HepG2 (cell line): Measurements from ENCODE around the gene CCDC34. TPM values are rescaled to one million over a fixed set of nuclear protein-coding genes. Genes with fewer than 3 reads are reported as not detected.

Experiments used
- AHDC1 ChIP-seq: sonication (generic); formaldehyde crosslinking; IDR thresholded peaks from 2 replicates; pipeline ENCODE4 v1.5.1; 2020; ENCODE audit warnings: mild to moderate bottlenecking, missing genetic modification reagents, borderline replicate concordance
- ARID3A ChIP-seq: IDR thresholded peaks from 2 replicates; pipeline ENCODE4 v1.6.1; 2012; ENCODE audit warnings: low read depth, low read length, improper control_type of control experiment
- ATF7 ChIP-seq, 2 experiments: fragments of 450-650 bp in 1 of 2; sonication (generic) in 1 of 2; formaldehyde crosslinking in 1 of 2; IDR thresholded peaks; 2 replicates each; pipeline versions ENCODE4 v1.4.0 to v1.6.1; 2016 to 2020; ENCODE audit warnings: antibody characterized with exemption in 1 of 2, mild to moderate bottlenecking in 1 of 2, missing genetic modification reagents in 1 of 2
- BRD4 ChIP-seq: sonication (generic); formaldehyde crosslinking; IDR thresholded peaks from 2 replicates; pipeline ENCODE4 v1.4.0; 2020; ENCODE audit warnings: missing genetic modification reagents
- CREM ChIP-seq, 2 experiments: sonication (generic) in 1 of 2; formaldehyde crosslinking in 1 of 2; IDR thresholded peaks; 2 replicates each; pipeline versions ENCODE4 v1.4.0 to v1.6.1; 2016 to 2020; ENCODE audit warnings: antibody characterized with exemption in 1 of 2, mild to moderate bottlenecking in 1 of 2, missing genetic modification reagents in 1 of 2
- ELF1 ChIP-seq: sonication (generic); formaldehyde crosslinking; IDR thresholded peaks from 2 replicates; pipeline ENCODE4 v1.4.0; 2020; ENCODE audit warnings: missing genetic modification reagents
- FOXA3 ChIP-seq: IDR thresholded peaks from 2 replicates; pipeline ENCODE4 v1.6.1; 2016; ENCODE audit warnings: missing genetic modification reagents, missing compliant biosample characterization
- GLI4 ChIP-seq: sonication (generic); formaldehyde crosslinking; IDR thresholded peaks from 2 replicates; pipeline ENCODE4 v1.5.1; 2020; ENCODE audit warnings: missing genetic modification reagents, mild to moderate bottlenecking, moderate library complexity, borderline replicate concordance
- GRHL1 ChIP-seq: sonication (generic); formaldehyde crosslinking; conservative IDR thresholded peaks from 2 replicates; pipeline ENCODE4 v1.8.0; 2022; ENCODE audit warnings: missing genetic modification reagents
- KDM1A ChIP-seq: IDR thresholded peaks from 2 replicates; pipeline ENCODE4 v1.6.1; 2016; ENCODE audit warnings: missing compliant biosample characterization
- MTF2 ChIP-seq: sonication (generic); formaldehyde crosslinking; IDR thresholded peaks from 2 replicates; pipeline ENCODE4 v1.5.0; 2020; ENCODE audit warnings: missing genetic modification reagents, borderline replicate concordance
- MXD1 ChIP-seq: sonication (generic); formaldehyde crosslinking; IDR thresholded peaks from 2 replicates; pipeline ENCODE4 v1.4.0; 2020; ENCODE audit warnings: mild to moderate bottlenecking, missing genetic modification reagents
- PHF8 ChIP-seq: sonication (generic); formaldehyde crosslinking; IDR thresholded peaks from 2 replicates; pipeline ENCODE4 v1.5.0; 2020; ENCODE audit warnings: missing genetic modification reagents
- PRMT3 ChIP-seq: sonication (generic); formaldehyde crosslinking; IDR thresholded peaks from 2 replicates; pipeline ENCODE4 v1.8.1; 2022; ENCODE audit warnings: low read depth, mild to moderate bottlenecking, moderate library complexity, missing genetic modification reagents, borderline replicate concordance
- RXRB ChIP-seq: IDR thresholded peaks from 2 replicates; pipeline ENCODE4 v1.6.1; 2016; ENCODE audit warnings: borderline replicate concordance, missing genetic modification reagents, missing compliant biosample characterization
- ZNF350 ChIP-seq: sonication (generic); formaldehyde crosslinking; IDR thresholded peaks from 2 replicates; pipeline ENCODE4 v1.4.0; 2020; ENCODE audit warnings: mild to moderate bottlenecking, low read depth, missing genetic modification reagents, borderline replicate concordance
- ZNF468 ChIP-seq: sonication (generic); formaldehyde crosslinking; IDR thresholded peaks from 2 replicates; pipeline ENCODE4 v1.8.0; 2022; ENCODE audit warnings: mild to moderate bottlenecking, moderate library complexity, missing genetic modification reagents
- ZNF572 ChIP-seq: sonication (generic); formaldehyde crosslinking; IDR thresholded peaks from 2 replicates; pipeline ENCODE4 v1.5.1; 2020; ENCODE audit warnings: mild to moderate bottlenecking, missing genetic modification reagents
- ZNF773 ChIP-seq: sonication (generic); formaldehyde crosslinking; IDR thresholded peaks from 2 replicates; pipeline ENCODE4 v1.4.0; 2020; ENCODE audit warnings: missing genetic modification reagents, borderline replicate concordance
- polyA plus RNA-seq, 8 experiments: library from polyadenylated mRNA; depleted of rRNA in 3 of 8; stranded (reverse) in 7 of 8; unstranded in 1 of 8; fragments of >200 nt; fragmentation: Illumina TruSeq in 4 of 8; extraction: Trizol in 4 of 8; gene quantifications; 2 replicates each; pipeline versions ENCODE4 v1.2.1 to v1.2.3, GENCODE V29; 2011 to 2016; ENCODE audit warnings: low read depth in 4 of 8, missing spikeins in 1 of 8, mixed read lengths in 1 of 8; ENCODE audit not compliant: insufficient read depth in 1 of 8
- total RNA-seq, 5 experiments: library from RNA; depleted of rRNA; stranded (reverse); fragments of >200 nt; fragmentation: Illumina TruSeq; extraction: Trizol; gene quantifications; 2 replicates each; pipeline ENCODE4 v1.2.3, GENCODE V29; 2016; ENCODE audit warnings: low read depth in 1 of 5

The CCDC34 gene
- total and polyA plus RNA-seq, 2 of the 13 experiments (the other 11 are each of a cell fraction or from before 2014, with no cell fraction given): 7.6 to 34.3 TPM

- no peak for TF ChIP-seq AHDC1 (CRISPR knock-in tag)
- no peak for TF ChIP-seq ZNF572 (CRISPR knock-in tag)
- TF ChIP-seq ELF1 (CRISPR knock-in tag): peak; percentile 45
- peak; percentile 73; the same call in 1 of the 2 replicates for TF ChIP-seq BRD4 (CRISPR knock-in tag)
- TF ChIP-seq CREM (IDR thresholded peaks at IDR 0.05): no peak
- TF ChIP-seq CREM (CRISPR knock-in tag; IDR thresholded peaks at IDR 0.05): no peak
- peak; percentile 75 for TF ChIP-seq PHF8 (CRISPR knock-in tag)
- TF ChIP-seq MXD1 (CRISPR knock-in tag): peak; percentile 92
- no peak for TF ChIP-seq ATF7 (IDR thresholded peaks at IDR 0.05)
- TF ChIP-seq ATF7 (CRISPR knock-in tag; IDR thresholded peaks at IDR 0.05): peak; percentile 67; the same call in 1 of the 2 replicates
- peak; percentile 19; the same call in 1 of the 2 replicates for TF ChIP-seq MTF2 (CRISPR knock-in tag)
- TF ChIP-seq GLI4 (CRISPR knock-in tag): no peak
- TF ChIP-seq ZNF468 (CRISPR knock-in tag): peak; percentile 83; the same call in 1 of the 2 replicates
- peak; percentile 54 for TF ChIP-seq RXRB (CRISPR knock-in tag)
- peak; percentile 85; the same call in 1 of the 2 replicates for TF ChIP-seq ZNF773 (CRISPR knock-in tag)
- peak; percentile 37 for TF ChIP-seq FOXA3 (CRISPR knock-in tag)
- no peak for TF ChIP-seq KDM1A (CRISPR knock-in tag)
- TF ChIP-seq PRMT3 (CRISPR knock-in tag): peak; percentile 35
- TF ChIP-seq ARID3A: no peak
- no peak for TF ChIP-seq GRHL1 (CRISPR knock-in tag)
- peak; percentile 91 for TF ChIP-seq ZNF350 (CRISPR knock-in tag)
Observed at GRCh38 chr11:27362749-27363575, at the start of gene CCDC34 (continued).
